HTR-8/SVneo (cell line): ENCODE measurements around the gene SULT1B1.
"Not testable (repeated sequence)": the region's sequence is repeated elsewhere in the genome, so short reads cannot be mapped to it uniquely, and the experiment has no call there.

Source experiments
- DNase-seq: peaks from one replicate; pipeline ENCODE4 v3.0.0; 2011; ENCODE audit warnings: low spot score, mixed read lengths; ENCODE audit not compliant: insufficient read length
- FAIRE-seq: peaks from 2 replicates; lab custom pipeline; 2011; peaks lifted over from hg19 to GRCh38; lab: Jason Lieb, UNC

Gene SULT1B1

DNA sequence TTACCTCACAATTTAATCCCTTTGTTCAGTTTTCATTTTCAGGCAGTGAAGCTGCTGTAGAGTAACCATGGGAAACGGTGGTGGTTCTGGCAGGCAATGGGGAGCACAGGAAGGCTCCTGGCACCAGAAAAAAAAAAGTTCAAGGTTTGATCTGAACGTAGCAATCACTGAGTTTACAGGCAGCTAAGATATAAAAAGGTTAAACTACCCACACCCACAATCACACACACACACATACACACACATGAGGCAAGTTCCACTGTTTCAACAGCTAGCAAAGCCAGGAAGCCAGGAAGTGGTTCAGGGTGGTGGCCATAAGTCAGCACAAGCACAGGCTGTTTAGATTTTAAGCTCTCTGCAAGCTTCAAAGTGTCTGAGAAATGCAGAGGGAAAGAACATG is at the start of gene SULT1B1:
Gene SULT1B1, minus strand, starts transcription at position 166 of the 400 bp plus-strand sequence. CDS start 5,403 bp downstream, outside the sequence.
- DNase-seq = no peak
- FAIRE-seq = no peak

- FAIRE-seq (no peak), DNase-seq (peak; percentile 0)
Measured at GRCh38 chr4:69800599-69800998, 40.2 kb upstream of the SULT1B1 start.

- DNase-seq (no peak), FAIRE-seq (no peak)
Measured at GRCh38 chr4:69799337-69799736, 38.9 kb upstream of the SULT1B1 start.

DNA sequence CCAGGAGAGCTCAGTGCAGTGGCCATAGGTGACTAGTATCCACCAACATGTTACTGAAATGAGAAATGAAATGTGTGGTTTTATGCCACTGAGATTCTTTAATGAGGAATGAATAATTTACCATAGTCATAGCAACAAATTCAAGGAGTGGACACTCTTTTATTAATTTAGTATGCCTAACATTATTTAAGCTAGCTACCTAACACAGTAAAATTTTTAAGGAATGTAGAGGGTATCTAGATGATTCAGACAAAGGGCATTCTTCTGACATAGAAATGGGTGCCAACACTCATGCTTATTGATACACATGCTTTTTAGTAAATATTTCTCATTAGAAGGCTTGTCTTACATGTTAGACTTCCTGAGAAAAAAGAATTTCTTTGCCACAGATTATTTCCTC is 33.3 kb upstream of the SULT1B1 start:
- no peak for FAIRE-seq

GRCh38 chr4:69787879-69788278 is 27.5 kb upstream of the SULT1B1 start:
- no peak for FAIRE-seq
- DNase-seq = no peak

More for the DNA sequence above, 33.3 kb upstream of the SULT1B1 start:
- DNase-seq = no peak

DNA sequence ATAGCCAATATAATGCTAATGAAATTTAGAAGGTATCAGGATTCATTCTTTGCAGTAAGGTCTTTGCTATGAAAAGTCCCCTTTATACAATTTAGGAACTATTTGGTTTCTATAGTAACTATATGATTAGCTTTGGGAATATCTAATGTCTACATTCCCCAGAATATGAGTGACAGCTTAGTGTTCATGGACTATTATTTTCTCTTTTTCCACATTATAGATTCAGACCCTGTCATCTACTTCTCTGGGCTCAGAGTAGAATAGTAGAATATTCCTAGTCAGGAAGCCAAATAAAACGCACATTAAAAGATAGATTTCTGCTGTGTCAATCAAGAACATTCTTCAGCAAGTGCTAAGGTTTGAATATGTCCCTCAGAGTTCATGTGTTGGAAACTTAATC is 26.1 kb upstream of the SULT1B1 start:
- FAIRE-seq (no peak), DNase-seq (no peak)

DNA sequence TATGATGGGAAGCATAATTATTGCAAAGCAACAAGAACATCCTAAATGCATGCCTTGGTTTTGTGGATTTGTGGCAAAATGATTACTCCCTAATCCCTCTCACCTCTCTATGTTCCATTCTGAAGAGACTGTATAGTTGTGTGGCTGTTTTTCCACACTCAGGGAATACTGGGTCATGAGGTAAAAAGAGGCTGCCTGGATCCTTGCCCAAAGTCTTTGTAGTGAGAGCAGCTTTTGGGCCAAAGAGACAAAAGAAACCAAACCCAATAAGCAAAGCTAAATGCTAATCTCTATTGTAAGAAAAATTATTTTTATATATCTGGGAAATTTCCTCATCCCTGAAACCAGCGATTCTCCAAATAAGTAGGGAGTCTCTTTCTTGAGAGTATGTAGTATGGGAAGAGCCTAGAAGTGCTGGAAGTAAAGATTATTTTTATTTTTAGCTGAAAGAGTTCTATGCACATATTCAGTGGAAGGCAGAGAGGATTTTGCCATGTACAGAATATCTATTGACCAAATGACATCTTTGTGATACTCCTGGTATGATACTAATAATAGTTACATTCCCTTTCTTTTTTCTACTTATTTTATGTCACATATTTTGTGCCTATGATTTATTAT is 24.9 kb upstream of the SULT1B1 start:
- no peak for DNase-seq
- no peak for FAIRE-seq

GRCh38 chr4:69782651-69783310 is 22.4 kb upstream of the SULT1B1 start:
- DNase-seq (no peak), FAIRE-seq (no peak)

- no peak for FAIRE-seq
- DNase-seq = no peak
Measured at GRCh38 chr4:69781458-69782418, 21.3 kb upstream of the SULT1B1 start.

DNA sequence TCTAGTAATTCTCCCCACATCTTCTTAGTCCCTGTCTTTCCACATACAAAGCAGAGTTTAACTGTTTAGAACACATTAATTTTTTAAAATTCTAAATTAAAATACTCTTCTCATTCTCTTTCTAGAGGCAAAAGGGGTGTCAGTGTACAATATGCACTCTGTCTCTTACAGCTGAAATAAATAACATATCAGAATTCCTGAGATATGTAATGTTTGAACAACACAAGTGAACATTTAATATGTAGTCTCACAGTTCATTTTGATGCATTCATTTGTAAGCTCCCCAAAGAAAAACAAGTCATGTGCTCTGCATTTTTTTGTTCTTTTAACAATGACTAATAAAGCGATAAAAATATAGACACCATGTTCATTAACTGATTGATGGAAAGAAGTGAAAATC is 19.7 kb upstream of the SULT1B1 start:
- no peak for FAIRE-seq

DNA sequence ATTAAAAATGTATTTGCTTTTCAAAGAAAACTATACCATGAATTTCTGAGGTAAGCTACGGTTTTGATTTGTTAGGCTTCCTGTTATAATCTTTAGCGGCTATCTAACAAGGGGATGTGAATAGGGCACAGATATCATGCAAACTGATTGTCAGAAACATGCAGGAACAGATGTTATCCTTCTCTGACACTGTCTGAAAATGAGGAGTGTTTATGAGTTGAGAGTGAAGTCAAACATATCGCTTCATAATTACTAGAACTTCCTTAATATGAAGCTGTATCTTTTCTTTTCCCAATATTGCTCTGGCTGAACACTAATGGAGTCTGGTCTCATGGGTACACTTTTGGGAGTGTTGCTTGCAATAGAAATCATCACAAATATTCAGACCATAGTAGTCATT is 16.3 kb upstream of the SULT1B1 start:
- FAIRE-seq = no peak
- no peak for DNase-seq

More for the DNA sequence above, 19.7 kb upstream of the SULT1B1 start:
- no peak for DNase-seq

GRCh38 chr4:69775321-69775867 is 15.0 kb upstream of the SULT1B1 start:
- no peak for DNase-seq

GRCh38 chr4:69773484-69773883 is 13.1 kb upstream of the SULT1B1 start:
- no peak for FAIRE-seq
- DNase-seq = no peak

More at GRCh38 chr4:69775321-69775867, 15.0 kb upstream of the SULT1B1 start:
- FAIRE-seq = no peak

DNA sequence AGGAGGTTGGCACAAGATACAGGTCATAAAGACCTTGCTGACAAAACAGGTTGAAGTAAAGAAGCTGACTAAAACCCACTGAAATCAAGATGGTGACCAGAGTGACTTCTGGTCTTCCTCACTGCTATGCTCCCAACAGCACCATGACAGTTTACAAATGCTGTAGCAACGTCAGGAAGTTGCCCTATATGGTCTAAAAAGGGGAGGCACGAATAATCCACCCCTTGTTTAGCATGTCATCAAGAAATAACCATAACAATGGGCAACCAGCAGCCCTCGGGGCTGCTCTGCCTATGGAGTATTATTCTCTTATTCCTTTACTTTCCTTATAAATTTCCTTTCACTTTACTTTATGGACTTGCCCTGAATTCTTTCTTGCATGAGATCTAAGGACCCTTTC is 8.1 kb upstream of the SULT1B1 start:
- FAIRE-seq, DNase-seq: not testable (repeated sequence)

DNA sequence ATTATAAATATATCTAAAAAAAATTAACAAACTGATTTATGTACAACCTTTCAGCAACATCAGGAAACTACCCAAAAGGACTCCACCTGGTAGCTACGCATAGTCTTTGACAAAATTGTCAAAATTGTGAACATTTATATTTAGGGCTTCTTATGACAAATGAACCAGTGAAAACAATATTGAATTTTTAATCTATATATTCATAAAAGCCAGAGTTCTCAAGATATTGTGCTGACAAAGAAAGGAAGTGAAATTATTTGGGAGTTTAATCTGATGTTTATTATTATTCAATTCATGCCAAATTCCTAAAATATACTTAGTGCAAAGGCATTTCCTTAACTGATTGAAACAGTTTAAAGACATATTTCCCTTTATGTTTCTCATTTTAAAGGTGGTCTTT is 5.3 kb upstream of the SULT1B1 start:
- no peak for DNase-seq
- no peak for FAIRE-seq

GRCh38 chr4:69764311-69764710 is 3.9 kb upstream of the SULT1B1 start:
- DNase-seq = no peak
- no peak for FAIRE-seq

DNA sequence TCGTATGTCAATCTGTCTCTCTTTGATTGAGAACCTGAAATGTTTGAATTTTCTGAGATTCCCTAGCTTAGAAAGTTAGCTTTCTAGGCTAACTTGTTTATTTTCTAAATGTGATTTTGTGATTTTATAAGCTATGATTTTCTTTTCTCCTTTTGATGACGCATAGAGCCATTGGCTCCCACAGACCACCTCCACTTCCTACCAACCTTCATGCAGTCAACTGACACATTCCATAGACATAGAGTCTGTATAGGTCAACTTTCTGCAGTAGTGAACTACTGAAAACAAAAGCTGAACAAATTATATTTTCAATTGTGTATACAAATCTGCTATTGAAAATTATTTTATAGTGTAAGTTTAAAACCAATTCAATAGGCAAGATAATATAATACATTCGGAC is 2.8 kb upstream of the SULT1B1 start:
- DNase-seq (no peak), FAIRE-seq (no peak)

DNA sequence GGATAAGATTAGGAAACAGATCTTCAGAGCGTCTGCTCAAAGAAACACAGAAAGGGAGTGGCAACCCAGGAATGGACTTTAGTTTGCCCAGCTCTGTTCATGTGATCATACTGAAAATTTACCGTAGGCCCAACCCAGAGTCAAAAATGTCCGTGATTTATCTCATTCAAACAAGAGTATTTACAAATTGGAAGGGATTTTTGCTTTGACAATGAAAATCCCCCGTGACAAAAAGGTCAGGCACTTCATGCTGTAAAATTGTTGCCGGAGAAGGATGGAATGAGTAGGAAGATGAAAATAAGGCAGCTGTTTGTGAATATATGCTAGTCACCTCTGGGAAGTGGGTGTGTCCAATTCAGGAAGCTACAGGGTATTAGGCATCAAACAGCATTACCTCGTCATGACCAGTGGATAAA is 1.2 kb downstream of the SULT1B1 start:
- FAIRE-seq (no peak), DNase-seq (no peak)

- no peak for FAIRE-seq
- no peak for DNase-seq
Measured at GRCh38 chr4:69757464-69757863, 3.0 kb downstream of the SULT1B1 start.

DNA sequence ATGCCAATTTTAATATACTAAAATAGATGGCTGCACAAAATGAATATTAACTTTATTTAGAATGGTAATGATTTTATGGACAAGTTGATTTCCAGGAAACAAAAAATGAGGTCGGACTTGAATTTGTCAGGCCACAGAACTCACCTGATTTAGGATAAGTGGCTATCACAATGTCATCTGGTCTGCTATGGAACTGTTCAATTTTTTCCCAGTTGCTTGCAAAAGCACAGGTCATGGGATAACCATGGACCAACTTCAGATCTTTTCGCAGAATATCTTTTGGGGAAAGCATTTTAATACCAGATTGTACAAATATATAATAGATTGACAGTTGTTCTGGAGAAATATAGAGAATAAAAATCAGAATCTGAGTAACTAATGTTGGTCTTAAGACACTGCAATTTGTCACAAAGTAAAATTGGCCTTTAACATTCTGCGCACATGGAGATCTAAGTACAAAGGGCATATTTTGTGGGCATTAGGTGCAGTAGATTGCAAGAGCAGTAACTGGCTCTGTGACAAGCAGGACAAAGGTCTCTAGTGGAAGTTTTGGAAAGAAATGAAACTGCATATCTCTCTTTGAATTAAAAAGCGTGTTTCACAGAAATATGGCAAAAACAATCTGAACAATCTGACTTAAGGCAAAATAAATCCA is 5.4 kb downstream of the SULT1B1 start:
- FAIRE-seq = no peak
- no peak for DNase-seq
